BLaER1 (cell line): Measurements from ENCODE around the gene IL1RAPL1.

Source experiments
- H3K27ac ChIP-seq: shearing (Covaris generic); formaldehyde crosslinking; 2 replicates; pipeline ENCODE4 v1.8.1; 2022
- H3K27me3 ChIP-seq: shearing (Covaris generic); formaldehyde crosslinking; 2 replicates; pipeline ENCODE4 v1.8.1; 2022
- H3K36me3 ChIP-seq: shearing (Covaris generic); formaldehyde crosslinking; 2 replicates; pipeline ENCODE4 v1.8.1; 2022
- H3K4me1 ChIP-seq: shearing (Covaris generic); formaldehyde crosslinking; 2 replicates; pipeline ENCODE4 v1.8.1; 2022
- H3K4me2 ChIP-seq: shearing (Covaris generic); formaldehyde crosslinking; 2 replicates; pipeline ENCODE4 v1.8.1; 2022
- H3K4me3 ChIP-seq: shearing (Covaris generic); formaldehyde crosslinking; 2 replicates; pipeline ENCODE4 v1.8.1; 2022
- H3K9ac ChIP-seq: shearing (Covaris generic); formaldehyde crosslinking; 2 replicates; pipeline ENCODE4 v1.8.1; 2022
- H3K9me3 ChIP-seq: shearing (Covaris generic); formaldehyde crosslinking; 2 replicates; pipeline ENCODE4 v1.8.1; 2022
- H4K20me1 ChIP-seq: shearing (Covaris generic); formaldehyde crosslinking; 2 replicates; pipeline ENCODE4 v1.8.1; 2022
- Cebpa-rat ChIP-seq: shearing (Covaris generic); IDR thresholded peaks from 2 replicates; pipeline ENCODE4 v1.8.1; 2022

Gene IL1RAPL1

DNA sequence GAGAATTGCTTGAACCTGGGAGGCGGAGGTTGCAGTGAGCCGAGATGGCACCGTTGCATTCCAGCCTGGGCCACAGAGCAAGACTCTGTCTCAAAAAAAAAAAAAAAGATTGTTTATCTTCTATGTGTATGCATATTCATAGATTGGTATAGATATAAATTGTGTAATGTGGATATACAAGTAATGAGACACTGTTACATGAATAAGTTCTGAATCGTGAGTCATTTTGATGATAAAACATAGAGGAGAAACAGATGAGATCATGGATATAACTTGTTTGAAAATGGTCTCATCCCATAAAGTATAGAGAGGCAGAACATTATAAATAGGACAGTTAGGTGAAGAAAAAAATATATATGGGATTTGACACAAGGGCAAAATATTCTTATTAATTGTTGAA, 628.0 kb downstream of the IL1RAPL1 start:
- no peak overlapping the region for H3K4me3 ChIP-seq
- no peak overlapping the region for H3K9ac ChIP-seq
- H3K27ac ChIP-seq = no peak overlapping the region
- H4K20me1 ChIP-seq = no peaks in the 10 kb centered on the region
- H3K36me3 ChIP-seq = no peaks in the 10 kb centered on the region
- H3K4me1 ChIP-seq = no peaks in the 10 kb centered on the region
- no peaks in the 10 kb centered on the region for H3K27me3 ChIP-seq
- H3K9me3 ChIP-seq = no peaks in the 10 kb centered on the region
- no peak overlapping the region for H3K4me2 ChIP-seq
- no peak for TF ChIP-seq Cebpa-rat

DNA sequence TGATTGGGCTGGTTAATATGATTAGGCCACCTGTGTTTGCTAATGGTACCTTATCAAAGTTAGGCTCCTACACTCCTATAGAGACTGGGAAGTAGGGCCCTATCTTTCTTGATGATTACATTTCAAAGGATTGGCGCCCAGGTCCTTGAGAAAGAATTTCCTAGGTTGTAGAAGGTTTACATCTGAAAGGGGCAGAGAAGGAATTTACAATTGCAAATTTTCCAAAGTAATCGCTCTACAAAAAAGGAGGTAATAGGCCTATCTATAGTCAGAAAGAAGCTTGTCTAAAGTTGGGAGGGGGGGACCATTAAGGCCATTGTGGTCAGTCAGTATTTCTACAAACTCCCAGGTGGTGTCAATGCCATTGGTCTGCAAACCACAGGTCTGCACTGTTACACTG, 638.4 kb downstream of the IL1RAPL1 start:
- Histone ChIP-seq H3K4me2 (no peak overlapping the region), H3K27me3 (no peaks in the 10 kb centered on the region), H3K4me3 (no peak overlapping the region), H3K9ac (no peak overlapping the region), H3K36me3 (no peaks in the 10 kb centered on the region), H3K9me3 (no peaks in the 10 kb centered on the region), H3K27ac (no peak overlapping the region), H3K4me1 (no peaks in the 10 kb centered on the region), H4K20me1 (no peaks in the 10 kb centered on the region)
- TF ChIP-seq Cebpa-rat = no peak

DNA sequence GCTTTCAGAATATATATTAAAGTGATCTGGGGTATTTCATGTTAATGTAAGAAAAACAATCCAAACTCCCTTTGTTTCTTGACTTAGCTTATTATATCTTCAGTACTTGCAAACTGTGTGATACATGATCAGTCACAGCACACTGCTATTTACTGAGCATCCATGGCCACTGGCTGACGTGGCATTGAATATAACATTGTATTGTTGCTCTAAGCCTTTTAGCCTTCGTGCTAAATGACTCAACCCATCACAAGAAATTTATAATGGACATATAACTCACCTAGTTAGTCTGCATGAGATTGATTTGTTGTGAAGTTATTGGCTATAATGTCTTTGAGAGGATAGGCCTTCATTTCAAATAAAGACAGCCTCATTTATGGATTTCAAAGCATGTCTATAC, 642.6 kb downstream of the IL1RAPL1 start:
- no peak for TF ChIP-seq Cebpa-rat
- no peaks in the 10 kb centered on the region for H3K36me3 ChIP-seq
- H3K4me3 ChIP-seq = no peak overlapping the region
- H3K4me1 ChIP-seq = no peaks in the 10 kb centered on the region
- no peak overlapping the region for H3K27ac ChIP-seq
- H4K20me1 ChIP-seq = no peaks in the 10 kb centered on the region
- no peaks in the 10 kb centered on the region for H3K27me3 ChIP-seq
- no peak overlapping the region for H3K9ac ChIP-seq
- H3K4me2 ChIP-seq = no peak overlapping the region
- H3K9me3 ChIP-seq = no peaks in the 10 kb centered on the region

DNA sequence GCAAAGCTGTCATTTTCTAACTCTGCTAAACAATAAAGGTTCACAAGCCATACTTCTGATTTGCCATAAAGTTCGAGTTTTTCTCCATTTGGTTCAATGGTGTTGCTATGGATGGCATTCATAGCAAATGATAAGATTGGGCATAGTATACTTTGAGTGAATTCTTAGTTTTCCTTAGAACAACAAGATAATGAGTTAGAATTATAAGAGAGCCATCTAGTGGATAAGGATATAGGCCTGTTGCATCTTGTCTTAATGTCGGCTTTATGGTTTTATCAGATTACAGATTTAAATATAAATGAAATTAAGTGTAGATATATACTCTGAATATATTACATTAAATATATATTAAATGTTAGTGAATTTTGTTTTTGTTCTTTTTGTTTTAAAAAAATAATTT, 644.6 kb downstream of the IL1RAPL1 start:
- no peak for TF ChIP-seq Cebpa-rat
- Histone ChIP-seq H3K27me3 (no peaks in the 10 kb centered on the region), H3K4me2 (no peak overlapping the region)

DNA sequence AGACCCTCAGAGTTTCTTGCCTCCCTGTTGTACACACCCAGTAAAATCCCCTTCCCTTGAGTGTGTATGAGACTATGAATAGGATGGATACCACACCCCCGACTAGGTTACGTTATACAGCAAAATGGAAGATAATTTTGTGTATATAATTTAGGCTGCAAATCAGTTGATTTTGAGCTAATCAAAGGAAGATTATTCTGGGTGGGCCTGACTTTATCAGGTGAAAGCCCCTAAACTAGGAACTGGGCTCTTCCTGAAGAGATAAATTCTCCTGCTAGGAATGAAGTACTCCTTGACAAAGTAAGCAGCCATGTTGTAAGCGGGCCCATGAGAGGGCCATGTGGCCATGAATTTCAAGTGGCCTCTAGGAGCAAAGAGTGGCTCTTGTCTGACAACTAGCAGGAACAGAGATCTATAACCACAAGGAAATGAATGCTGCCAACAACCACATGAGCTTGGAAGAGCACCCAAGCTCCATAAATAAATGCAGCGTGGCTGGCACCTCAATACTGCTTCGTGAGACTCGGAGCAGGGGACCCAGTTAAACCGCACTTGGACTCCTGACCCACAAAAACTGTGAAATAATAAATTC, 646.4 kb downstream of the IL1RAPL1 start:
- Histone ChIP-seq H3K4me1 (no peaks in the 10 kb centered on the region), H3K9ac (no peak overlapping the region), H3K27me3 (no peaks in the 10 kb centered on the region), H4K20me1 (no peaks in the 10 kb centered on the region), H3K36me3 (no peaks in the 10 kb centered on the region), H3K27ac (no peak overlapping the region), H3K9me3 (no peaks in the 10 kb centered on the region), H3K4me3 (no peak overlapping the region), H3K4me2 (no peak overlapping the region)
- TF ChIP-seq Cebpa-rat = no peak

More for the DNA sequence above, 644.6 kb downstream of the IL1RAPL1 start:
- no peak overlapping the region for H3K27ac ChIP-seq
- no peaks in the 10 kb centered on the region for H4K20me1 ChIP-seq
- no peak overlapping the region for H3K9ac ChIP-seq
- H3K4me1 ChIP-seq = no peaks in the 10 kb centered on the region
- H3K36me3 ChIP-seq = no peaks in the 10 kb centered on the region
- H3K4me3 ChIP-seq = no peak overlapping the region
- no peaks in the 10 kb centered on the region for H3K9me3 ChIP-seq

DNA sequence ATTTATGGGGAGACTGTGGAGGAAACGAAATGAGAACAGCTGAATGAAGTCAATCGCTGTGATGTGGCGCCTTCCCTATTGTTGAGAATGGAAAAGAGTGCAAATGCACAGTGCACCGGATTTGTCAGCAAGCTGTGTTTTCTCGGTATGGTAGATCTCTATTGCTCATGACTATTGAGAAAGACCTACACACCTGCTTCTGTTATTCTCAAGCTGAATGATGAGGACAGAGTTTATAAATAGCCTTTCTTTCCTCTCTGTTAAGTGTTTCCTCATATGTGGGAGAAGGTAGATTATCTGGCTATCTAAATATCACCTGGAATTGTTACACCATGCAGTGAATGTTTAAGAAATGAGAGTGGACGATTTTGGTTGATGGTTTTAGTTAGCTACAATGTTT, 650.7 kb downstream of the IL1RAPL1 start:
- no peaks in the 10 kb centered on the region for H4K20me1 ChIP-seq
- no peaks in the 10 kb centered on the region for H3K27me3 ChIP-seq
- no peaks in the 10 kb centered on the region for H3K9me3 ChIP-seq
- H3K4me3 ChIP-seq = no peak overlapping the region
- no peak overlapping the region for H3K9ac ChIP-seq
- no peak overlapping the region for H3K4me2 ChIP-seq
- no peaks in the 10 kb centered on the region for H3K36me3 ChIP-seq
- H3K27ac ChIP-seq = no peak overlapping the region
- peaks cover 5% of the 10 kb centered on the region; the same call in 1 of the 2 replicates for H3K4me1 ChIP-seq
- TF ChIP-seq Cebpa-rat = no peak

DNA sequence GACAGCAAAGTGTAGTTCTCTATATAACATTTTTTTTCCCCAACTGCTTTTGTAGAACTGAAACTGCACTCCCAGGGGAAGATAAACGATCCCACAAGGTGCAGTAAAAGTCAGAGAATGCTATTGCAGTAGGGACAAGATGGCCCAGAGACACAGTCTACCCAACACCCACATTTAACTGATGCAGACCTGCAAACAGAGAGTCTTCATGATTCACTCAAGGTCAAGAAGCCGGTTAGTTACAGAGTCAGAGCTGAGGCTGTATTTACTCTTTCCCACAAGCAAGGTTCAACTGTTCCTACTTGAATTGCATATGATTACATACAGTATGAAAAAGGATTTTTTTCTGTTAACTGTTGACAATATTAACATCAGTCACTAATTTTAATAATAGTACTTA, 654.6 kb downstream of the IL1RAPL1 start:
- TF ChIP-seq Cebpa-rat = no peak
- no peaks in the 10 kb centered on the region for H4K20me1 ChIP-seq
- H3K27ac ChIP-seq = no peak overlapping the region
- H3K36me3 ChIP-seq = no peaks in the 10 kb centered on the region
- H3K9me3 ChIP-seq = no peaks in the 10 kb centered on the region
- H3K4me3 ChIP-seq = no peak overlapping the region
- no peak overlapping the region for H3K4me2 ChIP-seq
- peaks cover 5% of the 10 kb centered on the region; the same call in 1 of the 2 replicates for H3K4me1 ChIP-seq
- no peaks in the 10 kb centered on the region for H3K27me3 ChIP-seq
- H3K9ac ChIP-seq = no peak overlapping the region

DNA sequence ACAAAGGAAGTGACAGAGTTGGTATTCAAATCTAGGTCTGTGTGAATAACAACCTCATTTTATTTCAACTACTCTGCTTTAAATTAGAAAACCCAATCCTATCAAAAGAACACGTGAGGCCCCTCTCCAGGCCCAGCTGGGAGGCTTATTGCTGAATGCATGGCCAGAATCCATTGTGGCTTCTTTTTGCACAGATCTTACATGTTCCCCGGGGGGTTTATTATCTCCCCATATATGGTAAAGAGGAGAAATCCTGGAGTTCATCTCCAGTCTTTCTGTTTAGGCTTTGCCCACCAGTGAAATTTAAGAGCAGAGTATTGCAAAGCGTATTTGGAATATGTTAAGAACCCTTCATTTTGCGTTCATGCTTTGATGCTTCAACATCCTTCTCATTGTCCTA, 655.6 kb downstream of the IL1RAPL1 start:
- H4K20me1 ChIP-seq = no peaks in the 10 kb centered on the region
- no peaks in the 10 kb centered on the region for H3K9me3 ChIP-seq
- no peaks in the 10 kb centered on the region for H3K27me3 ChIP-seq
- TF ChIP-seq Cebpa-rat = no peak
- no peak overlapping the region for H3K27ac ChIP-seq
- H3K4me3 ChIP-seq = no peak overlapping the region
- H3K4me2 ChIP-seq = no peak overlapping the region
- no peak overlapping the region for H3K9ac ChIP-seq
- H3K4me1 ChIP-seq = peaks cover 5% of the 10 kb centered on the region; the same call in 1 of the 2 replicates
- no peaks in the 10 kb centered on the region for H3K36me3 ChIP-seq

DNA sequence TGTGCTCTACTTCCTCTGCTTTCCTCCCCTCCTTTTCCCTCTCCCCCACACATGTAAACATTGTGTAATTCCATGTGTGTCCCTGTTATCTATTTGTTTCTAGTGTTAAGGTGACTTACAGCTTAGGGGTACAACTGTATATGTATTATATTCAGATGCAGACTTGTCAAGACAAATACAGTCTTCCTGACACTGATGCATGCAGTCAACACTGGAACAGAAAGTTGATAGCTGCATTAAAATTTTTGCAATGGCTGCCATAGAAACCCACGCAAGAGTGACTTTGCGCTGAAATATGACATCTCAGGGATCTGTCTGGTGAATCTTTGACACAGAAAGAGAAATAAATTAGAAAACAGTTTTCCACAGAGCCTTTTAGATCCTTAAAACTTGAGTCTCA, 656.7 kb downstream of the IL1RAPL1 start:
- Histone ChIP-seq H3K4me2 (no peak overlapping the region), H3K4me3 (no peak overlapping the region), H3K4me1 (peaks cover 5% of the 10 kb centered on the region; the same call in 1 of the 2 replicates), H3K9ac (no peak overlapping the region), H3K27me3 (no peaks in the 10 kb centered on the region), H4K20me1 (no peaks in the 10 kb centered on the region), H3K27ac (no peak overlapping the region), H3K36me3 (no peaks in the 10 kb centered on the region), H3K9me3 (no peaks in the 10 kb centered on the region)
- no peak for TF ChIP-seq Cebpa-rat

DNA sequence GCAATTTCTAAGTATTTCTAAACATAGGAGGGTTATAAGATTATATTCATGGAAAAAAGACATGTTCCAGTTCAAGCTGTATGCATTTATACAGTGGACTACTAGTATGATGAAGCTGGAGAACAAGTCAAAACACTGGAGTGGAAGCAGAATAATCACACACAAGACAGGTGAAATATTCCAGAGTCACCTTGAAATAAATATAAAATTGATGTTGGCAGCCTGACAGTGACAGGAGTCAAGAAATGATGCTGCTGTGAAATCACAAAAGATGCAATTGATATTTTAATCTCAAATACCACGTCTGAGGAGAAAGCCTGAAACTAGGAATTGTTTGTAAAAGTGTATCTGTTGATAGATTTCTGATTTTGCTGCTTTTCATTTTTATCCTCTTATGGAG, 667.3 kb downstream of the IL1RAPL1 start:
- no peak overlapping the region for H3K9ac ChIP-seq
- H3K27ac ChIP-seq = no peak overlapping the region
- H3K36me3 ChIP-seq = no peaks in the 10 kb centered on the region
- no peak overlapping the region for H3K4me3 ChIP-seq
- no peaks in the 10 kb centered on the region for H3K4me1 ChIP-seq
- no peaks in the 10 kb centered on the region for H3K27me3 ChIP-seq
- no peaks in the 10 kb centered on the region for H4K20me1 ChIP-seq
- H3K4me2 ChIP-seq = no peak overlapping the region
- no peaks in the 10 kb centered on the region for H3K9me3 ChIP-seq
- no peak for TF ChIP-seq Cebpa-rat

DNA sequence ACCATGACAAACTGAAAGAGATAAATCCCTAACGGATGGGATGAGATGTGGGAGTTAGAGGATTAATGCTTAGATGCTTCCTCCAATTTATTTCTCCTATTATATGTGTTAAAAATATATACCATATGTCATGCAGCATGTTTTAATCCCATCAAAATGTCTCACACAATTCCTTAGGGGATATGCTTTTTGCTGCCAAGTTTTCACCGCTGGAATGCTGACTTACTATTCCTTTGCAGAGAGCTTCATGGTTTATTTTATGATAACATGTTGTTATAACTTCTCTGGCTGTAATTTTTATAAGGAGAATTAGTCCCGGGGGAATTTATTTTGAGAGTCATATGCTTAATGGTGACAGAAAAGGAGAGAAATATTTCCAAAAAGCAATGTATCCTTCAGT, 670.3 kb downstream of the IL1RAPL1 start:
- no peak overlapping the region for H3K4me2 ChIP-seq
- no peak overlapping the region for H3K4me3 ChIP-seq
- H3K4me1 ChIP-seq = no peaks in the 10 kb centered on the region
- no peaks in the 10 kb centered on the region for H3K36me3 ChIP-seq
- H3K27ac ChIP-seq = no peak overlapping the region
- no peaks in the 10 kb centered on the region for H3K27me3 ChIP-seq
- peaks cover 4% of the 10 kb centered on the region; the same call in 1 of the 2 replicates for H3K9me3 ChIP-seq
- H4K20me1 ChIP-seq = no peaks in the 10 kb centered on the region
- no peak for TF ChIP-seq Cebpa-rat
- no peak overlapping the region for H3K9ac ChIP-seq
